OCI-LY7 (cell line): ENCODE results near the gene EPHB3. TPM values are rescaled to one million over a fixed set of nuclear protein-coding genes. Genes with fewer than 3 reads are reported as not detected.

Experiments
- BruUV-seq: library from RNA; stranded (reverse); fragments of 400-500 nt; replicated peaks from 2 replicates; lab custom pipeline; 2021; lab: Mats Ljungman, UMichigan
- CTCF ChIA-PET: fragments of 300-600 bp; sonication (Branson Sonifier 250); formaldehyde crosslinking; loops from one replicate; lab custom pipeline; 2022; ENCODE audit warnings: antibody characterized with exemption; ENCODE audit not compliant: unreplicated experiment; lab: Charles Lee
- POLR2A ChIA-PET: fragments of 300-600 bp; sonication (Branson Sonifier 250); formaldehyde crosslinking; loops from one replicate; lab custom pipeline; 2022; ENCODE audit warnings: antibody characterized with exemption; lab: Charles Lee
- DNase-seq: peaks from one replicate; pipeline ENCODE4 v3.0.0-alpha.2; 2015; ENCODE audit warnings: low spot score
- H2AFZ ChIP-seq: fragments of 200-600 bp; sonication (generic), shearing (Covaris generic); 2 replicates; pipeline ENCODE4 v1.6.1; 2014; ENCODE audit warnings: mild to moderate bottlenecking, antibody characterized with exemption, low read length, moderate library complexity
- H3K27ac ChIP-seq: fragments of 200-600 bp; sonication (generic); 2 replicates; pipeline ENCODE4 v1.5.1; 2014; ENCODE audit warnings: mixed run types, low read depth, mild to moderate bottlenecking, moderate library complexity, low read length, inconsistent platforms; ENCODE audit not compliant: poor library complexity, severe bottlenecking
- H3K36me3 ChIP-seq: fragments of 200-600 bp; sonication (generic); 2 replicates; pipeline ENCODE4 v1.6.1; 2014; ENCODE audit warnings: mild to moderate bottlenecking, antibody characterized with exemption, low read length, moderate library complexity, mixed read lengths; ENCODE audit not compliant: insufficient read depth
- H3K4me1 ChIP-seq: fragments of 200-600 bp; sonication (generic); 2 replicates; pipeline ENCODE4 v1.5.1; 2014; ENCODE audit warnings: mild to moderate bottlenecking, low read length; ENCODE audit not compliant: insufficient read depth, poor library complexity, severe bottlenecking
- H3K4me2 ChIP-seq: fragments of 200-600 bp; sonication (generic); 2 replicates; pipeline ENCODE4 v1.6.1; 2014; ENCODE audit warnings: mild to moderate bottlenecking, low read length
- H3K4me3 ChIP-seq: fragments of 200-600 bp; sonication (generic); 2 replicates; pipeline ENCODE4 v1.5.1; 2014; ENCODE audit warnings: mild to moderate bottlenecking, low read depth, low read length; ENCODE audit not compliant: poor library complexity, severe bottlenecking
- H3K79me2 ChIP-seq: fragments of 200-600 bp; sonication (generic); 2 replicates; pipeline ENCODE4 v1.6.1; 2016; ENCODE audit warnings: low read depth, mild to moderate bottlenecking, low read length, moderate library complexity, mixed read lengths; ENCODE audit not compliant: insufficient read depth
- H3K9me2 ChIP-seq: fragments of 200-600 bp; sonication (generic); 2 replicates; pipeline ENCODE4 v1.6.1; 2016; ENCODE audit warnings: mild to moderate bottlenecking, low read length, mixed read lengths; ENCODE audit not compliant: insufficient read depth
- H3K9me3 ChIP-seq: fragments of 200-600 bp; sonication (generic); 2 replicates; pipeline ENCODE4 v1.6.1; 2014; ENCODE audit warnings: mild to moderate bottlenecking, mixed run types, low read length, mixed read lengths
- H4K20me1 ChIP-seq: fragments of 200-600 bp; sonication (generic); 2 replicates; pipeline ENCODE4 v1.6.1; 2014; ENCODE audit warnings: mild to moderate bottlenecking, antibody characterized with exemption, low read length, moderate library complexity, mixed read lengths; ENCODE audit not compliant: insufficient read depth
- CTCF ChIP-seq: fragments of 200-600 bp; sonication (generic); conservative IDR thresholded peaks from 2 replicates; pipeline ENCODE4 v1.5.1; 2014; ENCODE audit warnings: mild to moderate bottlenecking, antibody characterized with exemption, low read length, moderate library complexity, mixed read lengths
- EZH2phosphoT487 ChIP-seq: fragments of 200-600 bp; sonication (generic); IDR thresholded peaks from 2 replicates; pipeline ENCODE4 v1.6.1; 2018; ENCODE audit warnings: low read depth, borderline replicate concordance, mild to moderate bottlenecking, mixed run types, antibody characterized with exemption, low read length, moderate library complexity, mixed read lengths
- intact Hi-C: fragments of 100-400 bp; cut with micrococcal nuclease; formaldehyde crosslinking; loops from one replicate; pipeline ENCODE4 v1.10.0; 2022; ENCODE audit not compliant: unreplicated experiment
- total RNA-seq, 2 experiments: library from RNA; depleted of rRNA in 1 of 2; stranded (reverse); fragments of >200 nt in 1 of 2; shearing (Covaris generic) in 1 of 2; gene quantifications; 2 replicates each; pipeline ENCODE4 v1.2.3, GENCODE V29; 2014 to 2022

Gene EPHB3
- total RNA-seq, 2 experiments from 2014 or later: not detected

DNA sequence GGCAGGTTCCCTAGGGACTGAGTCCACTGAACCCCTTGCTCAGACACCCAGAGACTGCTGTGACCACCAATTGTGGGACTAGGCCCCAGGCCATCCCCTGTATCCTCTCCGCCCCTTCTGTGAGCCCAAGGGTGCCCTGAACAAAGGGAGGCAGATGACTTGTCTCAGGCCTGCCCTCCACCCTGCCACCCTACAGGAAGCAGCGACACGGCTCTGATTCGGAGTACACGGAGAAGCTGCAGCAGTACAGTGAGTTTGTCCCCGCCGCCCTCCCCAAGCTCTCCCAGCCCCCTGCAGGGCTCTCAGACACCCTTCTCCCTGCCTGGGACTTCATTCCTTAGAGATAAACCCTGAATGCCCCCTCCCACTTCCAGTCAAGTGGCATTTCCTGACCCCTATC, 16.6 kb downstream of the EPHB3 start:
- Histone ChIP-seq H3K4me3 (no peak overlapping the region), H2AFZ (no peak overlapping the region), H3K9me3 (no peaks in the 10 kb centered on the region), H3K4me1 (peaks cover 4% of the 10 kb centered on the region), H3K9me2 (no peaks in the 10 kb centered on the region), H3K4me2 (no peak overlapping the region), H3K27ac (no peak overlapping the region), H3K36me3 (no peaks in the 10 kb centered on the region), H4K20me1 (no peaks in the 10 kb centered on the region), H3K79me2 (no peaks in the 10 kb centered on the region)
- ChIA-PET CTCF (no interaction called here), POLR2A (no interaction called here)
- intact Hi-C loops: no loop called here
- no TSS peak for BruUV-seq
- no peak for TF ChIP-seq CTCF
- no peak for TF ChIP-seq EZH2phosphoT487
- DNase-seq: no peak

DNA sequence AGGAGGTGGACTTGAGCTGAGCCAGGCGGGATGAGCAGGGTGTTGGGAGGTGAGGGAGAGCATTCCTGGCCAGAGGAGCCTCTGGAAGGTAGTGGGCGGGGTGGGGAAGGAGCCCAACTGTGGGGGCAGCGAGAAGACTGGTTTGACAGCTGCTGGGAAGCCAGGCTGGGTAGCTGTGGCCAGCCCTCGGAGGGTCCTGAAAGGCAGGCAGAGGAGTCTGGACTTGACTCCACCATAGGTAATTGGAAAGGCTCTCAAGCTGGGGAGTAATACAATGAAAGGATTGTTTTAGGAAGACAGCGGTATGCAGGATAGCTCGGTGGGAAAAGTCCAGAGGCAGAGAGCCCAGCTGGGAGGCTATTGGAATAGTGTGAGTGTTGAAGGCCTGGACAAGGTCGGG, 17.2 kb downstream of the EPHB3 start:
- ChIA-PET POLR2A (no interaction called here), CTCF (no interaction called here)
- intact Hi-C loops: no loop called here

More for the DNA sequence above, 17.2 kb downstream of the EPHB3 start:
- Histone ChIP-seq H3K4me2 (no peak overlapping the region), H3K79me2 (no peaks in the 10 kb centered on the region), H4K20me1 (no peaks in the 10 kb centered on the region), H2AFZ (no peak overlapping the region), H3K4me1 (peaks cover 4% of the 10 kb centered on the region), H3K27ac (no peak overlapping the region), H3K4me3 (no peak overlapping the region), H3K9me2 (no peaks in the 10 kb centered on the region), H3K36me3 (no peaks in the 10 kb centered on the region), H3K9me3 (no peaks in the 10 kb centered on the region)
- TF ChIP-seq CTCF (no peak), EZH2phosphoT487 (no peak)
- BruUV-seq: no TSS peak
- DNase-seq: no peak
